SK-N-MC (cell line): ENCODE data around the gene SLC6A1.

Source experiments
- EZH2 ChIP-seq: fragments of 200-600 bp; sonication (generic); IDR thresholded peaks from one replicate; pipeline ENCODE4 v1.6.1; 2017; ENCODE audit warnings: antibody characterized with exemption
- POLR2AphosphoS5 ChIP-seq: IDR thresholded peaks from 2 replicates; pipeline ENCODE4 v1.6.1; 2012; ENCODE audit warnings: mild to moderate bottlenecking, low read depth, low read length, borderline replicate concordance

GRCh38 chr3:11054739-11055438, 62.3 kb downstream of the SLC6A1 start:
- no peak for TF ChIP-seq POLR2AphosphoS5
- TF ChIP-seq EZH2: no peak
